ENCODE measurements around the gene EGFL6. TPM values are rescaled to one million over a fixed set of nuclear protein-coding genes. Genes with fewer than 3 reads are reported as not detected.

EGFL6 gene
- total RNA-seq, 2 experiments from 2014 or later = 0.58 to 0.64 TPM

DNA sequence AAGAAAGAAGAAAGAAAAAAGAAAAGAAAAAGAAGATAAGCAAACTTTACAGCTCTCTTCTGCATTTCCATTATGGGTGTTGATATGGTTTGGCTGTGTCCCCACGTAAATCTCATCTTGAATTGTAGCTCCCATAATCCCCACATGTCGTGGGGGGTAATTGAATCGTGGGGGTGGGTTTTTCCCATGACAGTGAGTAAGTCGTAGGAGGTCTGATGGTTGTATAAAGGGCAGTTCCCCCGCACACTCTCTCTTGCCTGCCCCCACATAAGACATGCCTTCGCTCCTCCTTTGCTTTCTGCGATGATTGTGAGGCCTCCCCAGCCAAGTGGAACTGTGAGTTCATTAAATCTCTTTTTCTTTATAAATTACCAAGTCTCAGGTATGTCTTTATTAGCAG is 112.2 kb downstream of the EGFL6 start:
- peaks cover 18% of the 10 kb centered on the region for H3K4me1 Mint-ChIP-seq (ENCODE audit: low read depth)
- POLR2A ChIA-PET = no interaction called here
- no peak for DNase-seq
- H3K36me3 Mint-ChIP-seq = no peaks in the 10 kb centered on the region
- H3K27me3 Mint-ChIP-seq = no peaks in the 10 kb centered on the region
- H3K4me3 Mint-ChIP-seq = no peak overlapping the region
- CTCF ChIA-PET = interaction anchor here (0.7 kb wide), 1 partner anchor 12 kb away, joined by 3 read pairs; no protein-coding TSS in a partner anchor
- H3K27ac Mint-ChIP-seq = no peak overlapping the region
- H3K9me3 Mint-ChIP-seq = no peaks in the 10 kb centered on the region
- intact Hi-C loops (cut with micrococcal nuclease) = loop anchor here (10.0 kb wide), 1 partner anchor 1993 kb away; no protein-coding TSS in a partner anchor

Small RNAs within 50 kb of the gene (microRNA-seq; reads per million reads assigned to microRNA genes)
- not detected for gene MIR6086 (ENCODE audit: borderline microRNAs expressed, borderline number of aligned reads, borderline replicate concordance)

Other genes with a start within 250 kb of the EGFL6 start
- gene ATXN3L, start 249.5 kb upstream of the EGFL6 start, total RNA-seq = not detected
- gene TCEANC, start 83.5 kb downstream of the EGFL6 start, total RNA-seq = 1 to 10 TPM; 1.9 TPM
- gene RAB9A, start 119.5 kb downstream of the EGFL6 start, total RNA-seq = 10 to 100 TPM; 28.2 to 32.1 TPM
- 10 to 100 TPM; 14.1 to 16.1 TPM for gene TRAPPC2, start 165.0 kb downstream of the EGFL6 start, total RNA-seq
- 10 to 100 TPM; 24.5 to 30.9 TPM for gene OFD1, start 165.1 kb downstream of the EGFL6 start, total RNA-seq
- not detected for gene GPM6B, start 247.5 kb downstream of the EGFL6 start, total RNA-seq